Measurements from ENCODE around the gene ALKBH5.

GRCh38 chr17:18234853-18235380 lies 51.3 kb downstream of the ALKBH5 start:
- TF ChIP-seq EZH2phosphoT487 (IDR thresholded peaks at IDR 0.05; ENCODE audit: borderline replicate concordance, low read length) (no peak), CTCF (IDR thresholded peaks at IDR 0.05; ENCODE audit: low read depth, low read length, poor library complexity, severe bottlenecking) (no peak)
